Measurements from ENCODE around the gene SLC9A9.

Gene SLC9A9

DNA sequence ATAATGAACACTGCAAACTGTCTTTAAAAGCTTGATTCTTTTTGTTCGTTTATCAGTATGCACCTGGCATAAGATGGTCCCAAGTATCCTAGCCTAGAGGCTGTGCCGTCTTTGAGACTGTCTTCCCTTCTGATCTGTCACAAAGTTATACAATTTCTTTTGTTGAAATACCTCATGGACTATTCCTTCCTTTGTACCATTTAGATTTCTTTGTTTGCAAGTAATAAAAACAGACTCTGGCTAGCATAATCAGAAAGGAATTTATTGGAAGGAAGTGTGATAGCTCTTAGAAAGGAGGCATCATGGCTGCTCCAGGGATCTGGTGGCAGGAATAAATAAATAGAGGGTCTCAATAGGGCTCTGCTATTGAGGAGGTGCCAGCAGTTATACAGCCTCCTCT is 280.4 kb downstream of the SLC9A9 start:
- Histone ChIP-seq H3K4me1 (ENCODE audit: control insufficient read depth in 1 of 2, insufficient read depth in 2 of 2, low read length in 2 of 2) (no peaks in the 10 kb centered on the region), H3K9me3 (ENCODE audit: control insufficient read depth in 1 of 2, low read length in 2 of 2) (no peaks in the 10 kb centered on the region)

DNA sequence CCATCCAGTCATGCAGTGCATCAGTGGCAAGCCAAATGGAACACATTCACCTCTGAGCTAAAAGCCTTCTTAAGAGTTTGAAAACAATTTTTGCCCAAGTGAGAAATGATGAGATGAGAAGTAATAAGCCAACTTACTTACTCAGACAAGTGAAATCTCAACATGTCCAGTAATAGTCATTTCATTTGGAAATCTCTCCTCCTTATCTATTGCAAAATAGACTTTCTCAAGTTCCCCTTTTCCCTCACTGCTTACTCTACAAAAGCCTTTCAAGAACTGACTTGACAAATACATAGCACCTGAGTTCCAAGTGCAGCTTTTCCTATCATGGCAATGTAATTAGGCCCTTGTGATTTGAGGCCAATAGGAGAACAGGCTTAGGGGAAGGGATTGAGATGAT is 282.3 kb downstream of the SLC9A9 start:
- H3K4me3 ChIP-seq (ENCODE audit: low read depth in 1 of 2, low read length in 2 of 2), result no peak overlapping the region
- H3K36me3 ChIP-seq (ENCODE audit: control insufficient read depth in 1 of 2, insufficient read depth in 2 of 2, low read length in 2 of 2), result no peaks in the 10 kb centered on the region
- no peak overlapping the region for H3K27ac ChIP-seq (ENCODE audit: low read length)
- H3K27me3 ChIP-seq (ENCODE audit: low read depth, low read length), result no peaks in the 10 kb centered on the region
- no peaks in the 10 kb centered on the region for H3K9me3 ChIP-seq (ENCODE audit: control insufficient read depth in 1 of 2, low read length in 2 of 2)
- H3K4me1 ChIP-seq (ENCODE audit: control insufficient read depth in 1 of 2, insufficient read depth in 2 of 2, low read length in 2 of 2), result no peaks in the 10 kb centered on the region

More for the DNA sequence above, 280.4 kb downstream of the SLC9A9 start:
- Histone ChIP-seq H3K27me3 (ENCODE audit: low read depth, low read length) (no peaks in the 10 kb centered on the region), H3K36me3 (ENCODE audit: control insufficient read depth in 1 of 2, insufficient read depth in 2 of 2, low read length in 2 of 2) (no peaks in the 10 kb centered on the region), H3K4me3 (ENCODE audit: low read depth in 1 of 2, low read length in 2 of 2) (no peak overlapping the region), H3K27ac (ENCODE audit: low read length) (no peak overlapping the region)

- no peak overlapping the region for H3K4me3 ChIP-seq (ENCODE audit: low read depth in 1 of 2, low read length in 2 of 2)
- H3K9me3 ChIP-seq (ENCODE audit: control insufficient read depth in 1 of 2, low read length in 2 of 2), result no peaks in the 10 kb centered on the region
- no peak overlapping the region for H3K27ac ChIP-seq (ENCODE audit: low read length)
- no peaks in the 10 kb centered on the region for H3K36me3 ChIP-seq (ENCODE audit: control insufficient read depth in 1 of 2, insufficient read depth in 2 of 2, low read length in 2 of 2)
- no peaks in the 10 kb centered on the region for H3K4me1 ChIP-seq (ENCODE audit: control insufficient read depth in 1 of 2, insufficient read depth in 2 of 2, low read length in 2 of 2)
- H3K27me3 ChIP-seq (ENCODE audit: low read depth, low read length), result no peaks in the 10 kb centered on the region
These were observed 284.5 kb downstream of the SLC9A9 start for GRCh38 chr3:143563786-143564185.

DNA sequence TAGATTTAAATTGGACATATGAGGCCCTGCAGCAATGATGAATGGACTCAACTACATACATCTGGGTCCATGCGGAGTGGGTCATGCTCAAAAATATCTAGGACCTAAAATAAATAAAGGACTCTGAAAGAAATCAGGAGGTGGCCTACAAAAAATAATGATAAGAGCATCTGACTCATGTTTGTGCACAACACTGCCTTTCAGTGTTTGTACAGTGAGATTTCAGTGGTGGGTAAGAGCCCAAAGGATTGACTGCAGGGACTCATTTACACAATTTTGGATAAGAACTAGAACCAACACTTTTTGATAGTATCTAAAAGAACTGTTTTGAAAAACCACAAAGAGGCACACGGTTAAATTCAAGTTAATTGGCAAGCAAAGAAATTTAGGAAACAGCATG is 285.5 kb downstream of the SLC9A9 start:
- Histone ChIP-seq H3K27ac (ENCODE audit: low read length) (no peak overlapping the region), H3K4me1 (ENCODE audit: control insufficient read depth in 1 of 2, insufficient read depth in 2 of 2, low read length in 2 of 2) (no peaks in the 10 kb centered on the region), H3K4me3 (ENCODE audit: low read depth in 1 of 2, low read length in 2 of 2) (no peak overlapping the region), H3K36me3 (ENCODE audit: control insufficient read depth in 1 of 2, insufficient read depth in 2 of 2, low read length in 2 of 2) (no peaks in the 10 kb centered on the region), H3K9me3 (ENCODE audit: control insufficient read depth in 1 of 2, low read length in 2 of 2) (peaks cover 0 to 4% of the 10 kb centered on the region in 2 donors), H3K27me3 (ENCODE audit: low read depth, low read length) (no peaks in the 10 kb centered on the region)

DNA sequence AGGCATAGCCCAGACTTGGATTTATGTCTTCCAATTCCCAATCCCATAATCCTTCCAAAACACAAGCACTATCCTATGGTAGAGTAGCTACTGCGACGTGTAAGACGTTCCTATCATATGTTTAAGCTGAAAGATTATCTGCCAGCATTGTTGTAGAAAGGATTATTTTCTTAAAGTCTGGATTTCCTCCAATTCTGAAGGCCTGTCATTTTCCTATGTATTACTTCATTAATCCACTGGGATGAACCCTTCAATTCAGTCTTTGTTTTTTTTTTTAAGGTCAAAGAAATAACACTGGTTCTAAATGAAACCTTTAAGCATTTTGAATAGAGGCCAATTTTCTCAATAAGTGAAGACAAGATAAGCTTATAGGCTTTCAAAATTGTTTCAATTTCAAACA is 289.0 kb downstream of the SLC9A9 start:
- Histone ChIP-seq H3K27me3 (ENCODE audit: low read depth, low read length) (no peaks in the 10 kb centered on the region), H3K4me3 (ENCODE audit: low read depth in 1 of 2, low read length in 2 of 2) (no peak overlapping the region), H3K27ac (ENCODE audit: low read length) (no peak overlapping the region), H3K4me1 (ENCODE audit: control insufficient read depth in 1 of 2, insufficient read depth in 2 of 2, low read length in 2 of 2) (no peaks in the 10 kb centered on the region), H3K36me3 (ENCODE audit: control insufficient read depth in 1 of 2, insufficient read depth in 2 of 2, low read length in 2 of 2) (no peaks in the 10 kb centered on the region), H3K9me3 (ENCODE audit: control insufficient read depth in 1 of 2, low read length in 2 of 2) (peaks cover 0 to 5% of the 10 kb centered on the region in 2 donors)

DNA sequence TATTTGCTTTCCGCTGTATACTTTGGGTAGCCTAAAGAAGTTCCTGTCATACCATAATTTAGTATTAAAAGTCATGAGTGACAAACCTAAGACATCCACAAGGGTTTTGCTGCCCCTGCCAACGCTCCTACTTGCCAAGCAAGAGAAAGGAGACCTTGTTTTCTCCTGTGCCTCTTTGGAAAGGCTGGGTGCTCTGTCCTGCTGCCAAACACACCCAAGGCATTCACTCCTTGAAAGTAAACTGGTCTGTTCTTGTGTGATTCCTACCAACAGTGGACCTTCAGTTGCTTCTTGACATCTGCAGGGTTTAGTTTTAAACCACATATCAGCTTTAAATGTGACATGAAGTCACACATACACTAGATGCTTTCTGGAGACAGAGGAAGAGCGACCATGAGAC is 295.4 kb downstream of the SLC9A9 start:
- H3K4me1 ChIP-seq (ENCODE audit: control insufficient read depth in 1 of 2, insufficient read depth in 2 of 2, low read length in 2 of 2), result no peaks in the 10 kb centered on the region
- H3K9me3 ChIP-seq (ENCODE audit: control insufficient read depth in 1 of 2, low read length in 2 of 2), result peaks cover 0 to 1% of the 10 kb centered on the region in 2 donors
- peaks cover 0 to 12% of the 10 kb centered on the region in 2 donors for H3K36me3 ChIP-seq (ENCODE audit: control insufficient read depth in 1 of 2, insufficient read depth in 2 of 2, low read length in 2 of 2)
- H3K4me3 ChIP-seq (ENCODE audit: low read depth in 1 of 2, low read length in 2 of 2), result no peak overlapping the region
- no peaks in the 10 kb centered on the region for H3K27me3 ChIP-seq (ENCODE audit: low read depth, low read length)
- no peak overlapping the region for H3K27ac ChIP-seq (ENCODE audit: low read length)

DNA sequence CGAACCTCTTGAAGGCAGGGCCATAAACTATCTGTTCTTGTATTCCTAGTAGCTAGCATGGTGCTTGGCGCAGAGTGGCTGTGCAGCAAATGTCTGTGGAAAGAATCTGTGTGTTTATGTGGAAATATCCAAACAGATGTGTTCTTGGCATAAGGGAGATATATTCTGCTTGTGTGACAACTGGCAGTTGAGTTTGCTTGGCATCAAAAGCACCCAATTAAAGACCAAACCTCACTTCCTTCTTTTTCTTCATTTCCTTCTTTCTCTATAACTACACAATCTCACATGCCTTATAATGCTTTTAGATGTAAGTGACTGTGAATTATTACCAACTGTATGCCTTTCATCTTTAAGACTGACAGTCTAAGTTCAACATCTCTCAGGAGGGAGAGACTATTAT is 296.5 kb downstream of the SLC9A9 start:
- Histone ChIP-seq H3K4me1 (ENCODE audit: control insufficient read depth in 1 of 2, insufficient read depth in 2 of 2, low read length in 2 of 2) (no peaks in the 10 kb centered on the region), H3K36me3 (ENCODE audit: control insufficient read depth in 1 of 2, insufficient read depth in 2 of 2, low read length in 2 of 2) (peaks cover 0 to 12% of the 10 kb centered on the region in 2 donors), H3K27ac (ENCODE audit: low read length) (no peak overlapping the region), H3K9me3 (ENCODE audit: control insufficient read depth in 1 of 2, low read length in 2 of 2) (no peaks in the 10 kb centered on the region), H3K4me3 (ENCODE audit: low read depth in 1 of 2, low read length in 2 of 2) (no peak overlapping the region), H3K27me3 (ENCODE audit: low read depth, low read length) (no peaks in the 10 kb centered on the region)

- no peaks in the 10 kb centered on the region for H3K27me3 ChIP-seq (ENCODE audit: low read depth, low read length)
- H3K4me1 ChIP-seq (ENCODE audit: control insufficient read depth in 1 of 2, insufficient read depth in 2 of 2, low read length in 2 of 2), result no peaks in the 10 kb centered on the region
- H3K4me3 ChIP-seq (ENCODE audit: low read depth in 1 of 2, low read length in 2 of 2), result no peak overlapping the region
- H3K36me3 ChIP-seq (ENCODE audit: control insufficient read depth in 1 of 2, insufficient read depth in 2 of 2, low read length in 2 of 2), result peaks cover 0 to 20% of the 10 kb centered on the region in 2 donors
- H3K27ac ChIP-seq (ENCODE audit: low read length), result no peak overlapping the region
- H3K9me3 ChIP-seq (ENCODE audit: control insufficient read depth in 1 of 2, low read length in 2 of 2), result no peaks in the 10 kb centered on the region
These were observed 299.3 kb downstream of the SLC9A9 start for GRCh38 chr3:143548861-143549497.

- Histone ChIP-seq H3K4me3 (ENCODE audit: low read depth in 1 of 2, low read length in 2 of 2) (no peak overlapping the region), H3K36me3 (ENCODE audit: control insufficient read depth in 1 of 2, insufficient read depth in 2 of 2, low read length in 2 of 2) (peaks cover 0 to 20% of the 10 kb centered on the region in 2 donors), H3K27ac (ENCODE audit: low read length) (no peak overlapping the region), H3K27me3 (ENCODE audit: low read depth, low read length) (no peaks in the 10 kb centered on the region), H3K4me1 (ENCODE audit: control insufficient read depth in 1 of 2, insufficient read depth in 2 of 2, low read length in 2 of 2) (no peaks in the 10 kb centered on the region), H3K9me3 (ENCODE audit: control insufficient read depth in 1 of 2, low read length in 2 of 2) (no peaks in the 10 kb centered on the region)
These were observed 299.9 kb downstream of the SLC9A9 start for GRCh38 chr3:143548393-143548792.

GRCh38 chr3:143538577-143538981 is 309.7 kb downstream of the SLC9A9 start:
- peaks cover 4 to 20% of the 10 kb centered on the region in 2 donors for H3K4me1 ChIP-seq (ENCODE audit: control insufficient read depth in 1 of 2, insufficient read depth in 2 of 2, low read length in 2 of 2)
- H3K9me3 ChIP-seq (ENCODE audit: control insufficient read depth in 1 of 2, low read length in 2 of 2), result no peaks in the 10 kb centered on the region
- H3K27ac ChIP-seq (ENCODE audit: low read length), result no peak overlapping the region
- H3K4me3 ChIP-seq (ENCODE audit: low read depth in 1 of 2, low read length in 2 of 2), result no peak overlapping the region
- no peaks in the 10 kb centered on the region for H3K36me3 ChIP-seq (ENCODE audit: control insufficient read depth in 1 of 2, insufficient read depth in 2 of 2, low read length in 2 of 2)
- no peaks in the 10 kb centered on the region for H3K27me3 ChIP-seq (ENCODE audit: low read depth, low read length)

DNA sequence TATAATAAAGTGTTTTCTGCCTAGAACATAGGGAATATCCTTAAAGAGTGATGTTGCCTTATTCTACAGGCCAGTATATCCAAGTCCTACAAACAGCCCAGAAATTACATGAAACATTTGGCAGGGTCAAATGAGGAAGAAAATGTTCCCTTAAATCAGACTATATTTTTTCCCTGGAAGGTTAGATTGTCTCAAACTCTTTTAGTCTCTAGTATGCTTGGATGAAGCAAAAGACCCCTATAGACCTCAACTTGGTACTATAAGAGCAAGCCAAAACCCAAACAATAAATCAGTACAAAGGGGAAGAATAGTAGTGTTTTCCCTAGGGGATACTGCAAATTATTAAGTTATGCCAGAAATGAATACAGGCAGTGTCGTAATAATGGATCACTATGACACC is 310.2 kb downstream of the SLC9A9 start:
- Histone ChIP-seq H3K4me3 (ENCODE audit: low read depth in 1 of 2, low read length in 2 of 2) (no peak overlapping the region), H3K9me3 (ENCODE audit: control insufficient read depth in 1 of 2, low read length in 2 of 2) (no peaks in the 10 kb centered on the region), H3K36me3 (ENCODE audit: control insufficient read depth in 1 of 2, insufficient read depth in 2 of 2, low read length in 2 of 2) (no peaks in the 10 kb centered on the region), H3K27ac (ENCODE audit: low read length) (peak overlapping the region; percentile 3), H3K27me3 (ENCODE audit: low read depth, low read length) (no peaks in the 10 kb centered on the region), H3K4me1 (ENCODE audit: control insufficient read depth in 1 of 2, insufficient read depth in 2 of 2, low read length in 2 of 2) (peaks cover 4 to 20% of the 10 kb centered on the region in 2 donors)
